Dedifferentiated amniotic fluid mesenchymal stem cell (primary cell): Measurements from ENCODE around the gene NELL1.

Experiments used
- DNase-seq: peaks from one replicate; pipeline ENCODE4 v3.0.0-alpha.2; 2016; ENCODE audit errors: extremely low spot score

NELL1 gene

DNA sequence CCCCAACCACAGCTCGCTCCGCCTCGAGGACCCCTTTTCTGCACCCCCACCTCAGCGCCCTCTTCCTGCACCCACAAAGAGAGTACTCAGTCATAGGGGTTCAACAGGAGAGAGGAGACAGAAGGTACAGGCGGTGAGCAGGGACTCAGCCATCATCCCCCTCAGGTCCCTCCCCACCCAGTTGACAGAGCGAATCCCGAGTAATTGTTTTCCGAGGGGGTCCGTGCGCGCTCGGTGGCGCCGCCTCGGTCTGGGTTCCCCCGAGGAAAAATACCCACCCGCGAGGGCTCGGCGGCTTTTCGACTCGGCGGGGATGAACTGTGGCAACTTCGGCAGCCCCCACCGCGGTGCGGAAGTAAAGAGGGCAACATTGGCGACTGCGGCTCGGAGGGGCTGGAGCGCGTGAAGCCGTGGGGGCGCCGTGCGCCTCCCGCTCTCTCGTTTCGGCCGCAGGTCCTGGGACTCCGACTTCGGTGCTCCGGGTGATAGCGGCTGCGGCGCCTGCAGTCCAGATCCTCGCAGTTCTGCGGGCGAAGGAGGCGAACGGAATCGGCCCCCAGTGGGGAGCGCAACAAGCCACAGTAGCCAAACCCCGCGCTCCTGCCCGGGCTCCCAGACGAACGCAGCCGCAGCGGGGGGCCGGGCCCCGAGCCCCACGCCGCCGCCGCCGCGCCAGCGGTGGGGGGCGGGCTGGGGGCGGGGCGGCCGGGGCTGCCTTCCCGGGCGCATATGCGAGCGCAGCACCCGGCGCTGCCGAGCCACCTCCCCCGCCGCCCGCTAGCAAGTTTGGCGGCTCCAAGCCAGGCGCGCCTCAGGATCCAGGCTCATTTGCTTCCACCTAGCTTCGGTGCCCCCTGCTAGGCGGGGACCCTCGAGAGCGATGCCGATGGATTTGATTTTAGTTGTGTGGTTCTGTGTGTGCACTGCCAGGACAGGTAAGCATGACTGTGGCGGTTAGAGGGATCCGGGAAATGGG is at the start of gene NELL1:
NELL1 (plus strand) TSS at position 743 of the 976 bp plus-strand sequence.
- DNase-seq, result no peak

DNA sequence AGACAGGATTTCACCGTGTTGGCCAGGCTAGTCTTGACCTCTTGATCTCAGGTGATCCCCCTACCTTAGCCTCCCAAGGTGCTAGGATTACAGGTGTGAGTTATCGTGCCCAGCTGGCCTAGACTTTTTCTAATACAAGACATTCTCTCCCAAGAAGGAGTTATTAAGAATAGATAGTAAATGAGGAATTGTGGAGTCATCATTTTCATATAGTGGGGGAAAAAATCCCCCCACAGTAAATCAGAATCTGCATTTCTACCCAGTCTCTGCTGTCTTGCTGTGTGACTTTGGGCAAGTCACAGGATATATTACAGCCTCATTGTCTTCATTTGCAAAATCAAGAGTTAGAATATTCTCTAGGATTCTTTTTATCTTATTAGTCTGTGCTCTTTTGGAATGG is 48.4 kb upstream of the NELL1 start:
- DNase-seq, result no peak

DNA sequence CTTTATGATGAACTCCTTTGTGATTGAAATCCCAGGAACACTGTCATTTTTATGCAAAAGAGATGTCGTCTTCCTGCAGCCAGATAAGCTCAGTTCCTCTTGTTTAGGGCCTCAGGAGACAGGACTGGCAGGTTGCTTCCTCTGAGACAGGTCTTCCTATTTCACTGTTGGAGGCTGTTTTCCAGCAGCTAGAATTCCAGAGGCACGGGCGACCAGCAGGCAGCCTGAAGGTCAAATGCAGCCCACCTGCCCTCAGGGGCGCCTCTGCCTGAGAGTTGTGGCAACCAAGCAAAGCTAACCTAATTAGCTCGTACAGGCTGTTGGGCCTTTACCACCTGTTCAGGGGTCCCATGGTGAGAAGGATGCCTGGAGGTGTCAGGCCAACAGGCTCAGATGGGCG is 47.7 kb upstream of the NELL1 start:
- no peak for DNase-seq

DNA sequence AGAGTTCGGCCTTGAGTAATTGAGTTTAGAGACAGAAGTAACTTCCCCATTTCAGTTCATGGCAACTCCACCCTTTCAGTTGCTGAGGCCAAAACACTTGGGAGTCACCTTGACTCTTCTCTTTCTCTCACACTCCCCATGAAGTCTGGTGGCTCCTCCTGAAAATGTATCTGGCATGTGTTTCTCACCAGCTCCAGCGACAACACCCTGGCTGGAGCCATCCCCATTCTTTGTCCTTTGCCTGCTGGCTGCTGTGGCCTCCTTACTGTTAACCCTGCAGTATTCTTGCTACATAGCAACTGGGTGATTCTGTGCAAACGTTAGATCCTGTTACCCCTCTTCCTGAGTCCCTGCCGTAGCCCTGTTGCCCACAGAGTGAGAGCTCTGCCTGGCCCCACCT is 46.1 kb upstream of the NELL1 start:
- no peak for DNase-seq

DNA sequence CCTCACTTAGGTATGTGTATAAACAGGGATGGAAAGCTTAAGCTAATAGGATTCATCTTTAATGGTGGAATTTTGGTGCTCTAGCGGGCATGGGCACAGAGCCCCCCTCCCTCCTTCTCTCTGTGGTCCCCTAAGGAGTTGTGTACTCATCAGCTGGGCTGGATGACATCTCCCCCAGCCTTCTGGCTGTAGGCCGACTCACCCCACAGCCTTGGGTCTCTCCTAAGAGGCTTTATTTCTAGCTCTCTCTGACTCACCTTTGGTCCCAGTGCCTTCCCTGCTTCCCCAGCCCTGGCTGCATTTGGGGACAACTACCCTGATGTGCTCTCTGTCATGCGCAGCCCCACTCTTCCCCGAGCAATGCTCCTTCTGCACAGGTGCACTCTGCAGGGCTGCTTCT is 43.1 kb upstream of the NELL1 start:
- DNase-seq, result no peak

DNA sequence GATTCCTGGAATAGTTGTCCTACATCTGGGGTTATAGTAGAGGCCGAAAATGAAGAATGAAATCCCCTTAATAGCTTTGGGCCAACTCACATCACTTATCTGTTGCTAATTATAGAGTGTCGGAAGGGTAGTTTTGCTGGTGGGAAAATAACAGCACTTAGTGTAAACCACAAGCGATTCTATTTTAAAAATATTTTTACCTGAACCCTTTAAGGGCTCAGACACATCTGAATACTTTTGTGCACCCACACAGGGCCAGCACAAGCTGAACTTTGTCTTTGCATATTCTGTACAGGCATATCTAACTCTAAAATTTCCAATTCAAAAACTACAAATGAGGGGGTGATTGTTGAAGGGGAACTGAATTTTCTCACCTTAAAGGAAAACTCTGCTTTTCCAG is 42.4 kb upstream of the NELL1 start:
- DNase-seq, result no peak

DNA sequence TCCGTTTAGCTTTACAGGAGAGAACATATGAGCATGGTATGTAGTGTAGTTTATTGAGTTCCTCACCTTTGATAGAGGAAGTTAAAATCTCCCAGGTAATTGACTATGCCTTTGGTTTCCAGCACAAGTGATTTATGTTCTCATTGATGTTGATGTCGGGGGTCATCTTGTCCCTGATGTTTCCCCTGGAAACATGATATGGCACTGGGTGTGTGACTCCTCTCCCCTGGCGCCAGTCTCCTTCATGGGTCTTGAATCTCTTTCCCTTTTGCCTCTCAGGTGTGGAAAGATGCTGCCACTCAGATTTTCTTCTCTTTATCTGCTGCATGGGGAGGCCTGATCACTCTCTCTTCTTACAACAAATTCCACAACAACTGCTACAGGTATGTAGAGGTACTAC is 41.7 kb upstream of the NELL1 start:
- no peak for DNase-seq

DNA sequence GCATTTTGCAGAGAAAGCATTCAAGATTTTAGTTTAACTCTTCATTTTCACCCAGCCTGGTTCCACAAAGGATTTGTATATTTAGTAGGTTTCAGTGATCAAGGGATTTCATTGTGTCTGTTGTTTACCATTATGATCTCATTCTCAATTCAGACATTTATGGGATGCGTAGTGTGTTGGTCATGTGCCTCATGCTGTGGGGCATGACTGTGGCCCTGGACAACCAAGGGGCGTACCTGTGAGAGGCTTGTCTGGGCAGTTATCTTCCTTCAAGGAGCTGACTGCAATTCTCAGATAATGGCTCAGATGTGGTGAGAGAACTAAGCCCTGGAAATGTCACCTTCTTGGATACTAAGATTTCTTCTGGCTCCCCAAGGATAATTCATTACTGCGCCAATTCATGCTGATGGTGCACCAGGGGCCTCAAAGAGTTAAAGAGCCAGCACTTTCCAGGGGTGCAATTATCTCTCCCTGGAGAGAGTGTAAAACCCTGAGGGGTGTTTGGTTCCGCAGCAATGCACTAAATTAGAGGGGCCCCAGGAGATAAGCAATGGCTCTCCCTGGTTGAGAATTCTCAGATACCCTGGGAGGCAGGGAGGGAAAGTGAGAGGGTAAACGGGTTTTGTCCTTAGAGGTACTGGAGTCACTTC is 37.7 kb upstream of the NELL1 start:
- DNase-seq, result no peak

DNA sequence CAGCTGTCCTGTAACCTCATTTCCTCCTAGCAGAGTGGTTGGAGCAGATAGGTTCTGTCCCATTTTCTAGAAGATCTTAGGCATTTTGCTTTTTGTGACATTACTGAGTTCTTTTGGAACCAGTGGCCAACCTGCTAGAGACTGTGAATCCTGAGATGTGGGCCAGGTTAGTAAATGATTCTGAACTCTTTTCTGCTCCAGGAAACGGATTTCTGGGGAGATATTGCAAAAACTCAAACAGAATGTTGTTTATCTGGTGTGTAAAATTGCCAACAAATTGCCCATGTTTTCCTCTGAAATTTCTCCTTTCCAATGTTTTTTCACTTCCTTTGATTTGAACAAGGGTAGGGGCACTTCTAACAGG is 37.2 kb upstream of the NELL1 start:
- no peak for DNase-seq

DNA sequence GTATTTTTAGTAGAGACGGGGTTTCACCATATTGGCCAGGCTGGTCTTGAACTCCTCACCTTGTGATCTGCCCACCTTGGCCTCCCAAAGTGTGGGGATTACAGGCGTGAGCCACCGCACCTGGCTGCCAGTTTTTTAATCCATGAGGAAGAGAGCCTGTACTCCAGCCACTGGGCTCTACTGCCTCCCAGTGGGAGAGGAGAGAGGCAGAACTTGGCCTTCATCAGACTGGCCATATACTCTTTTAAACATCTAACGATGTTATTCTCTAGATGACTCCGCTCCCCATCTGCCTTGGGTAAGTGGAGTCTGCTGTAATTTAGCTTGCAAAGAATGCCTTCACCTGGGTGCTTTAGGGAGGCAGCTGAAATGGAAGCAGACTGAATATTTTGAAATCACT is 35.3 kb upstream of the NELL1 start:
- DNase-seq, result no peak

DNA sequence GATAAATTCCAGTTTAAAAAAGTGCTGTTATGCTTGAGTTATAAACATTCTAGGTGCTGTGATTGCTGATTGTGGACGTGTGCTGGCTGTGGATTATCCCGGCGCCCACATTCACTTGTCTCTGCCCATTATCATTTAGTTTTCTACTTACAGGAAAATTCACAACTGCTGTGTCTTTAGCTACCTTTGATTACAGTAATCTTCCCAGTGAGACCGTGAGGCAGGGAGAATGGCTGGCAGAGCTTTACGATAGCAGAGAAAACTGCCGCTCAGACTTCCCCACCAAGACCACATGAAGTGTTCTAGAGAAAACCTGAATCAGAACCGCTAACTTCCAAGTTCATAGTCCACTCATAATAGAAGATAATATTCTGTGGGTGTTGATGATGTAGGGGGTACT is 34.6 kb upstream of the NELL1 start:
- DNase-seq, result no peak

DNA sequence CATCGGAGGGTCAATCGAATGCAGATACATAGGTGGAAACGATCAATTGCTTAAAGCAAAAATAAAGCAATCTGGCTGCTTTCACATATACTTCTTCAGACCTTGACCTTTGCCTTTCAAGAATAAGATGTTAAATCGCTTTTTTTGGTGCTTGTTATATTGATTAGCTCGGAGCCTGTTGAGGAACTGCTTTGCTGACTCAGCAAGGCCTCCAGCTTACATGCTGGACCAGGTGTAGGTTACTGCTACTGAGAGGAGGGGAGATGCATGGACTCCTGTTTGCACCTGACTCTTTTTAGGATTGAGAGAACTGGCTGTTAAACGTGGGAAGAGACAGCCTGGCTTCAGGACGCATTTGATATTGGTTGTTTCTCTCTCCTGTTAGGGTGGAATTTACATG is 31.3 kb upstream of the NELL1 start:
- DNase-seq, result no peak

DNA sequence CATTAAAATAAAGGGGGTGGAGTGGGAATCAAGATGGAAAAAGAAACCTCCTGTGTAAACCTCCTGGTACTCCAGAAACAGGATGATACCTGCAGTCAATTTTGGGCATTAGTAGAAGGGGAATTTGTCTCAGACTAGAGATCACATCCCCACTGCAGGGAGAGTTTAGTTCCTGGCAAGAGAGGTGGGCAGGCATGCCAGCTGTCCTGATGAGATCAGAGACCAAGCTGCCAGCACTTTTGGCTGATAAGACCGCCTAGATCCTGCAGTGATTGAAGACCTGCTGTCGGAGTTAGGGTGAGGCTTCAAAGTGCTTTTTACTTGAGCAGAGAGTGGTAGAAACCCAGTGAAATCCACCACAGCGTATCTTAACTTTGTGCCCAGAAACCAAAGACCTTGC is 29.7 kb upstream of the NELL1 start:
- DNase-seq, result no peak

DNA sequence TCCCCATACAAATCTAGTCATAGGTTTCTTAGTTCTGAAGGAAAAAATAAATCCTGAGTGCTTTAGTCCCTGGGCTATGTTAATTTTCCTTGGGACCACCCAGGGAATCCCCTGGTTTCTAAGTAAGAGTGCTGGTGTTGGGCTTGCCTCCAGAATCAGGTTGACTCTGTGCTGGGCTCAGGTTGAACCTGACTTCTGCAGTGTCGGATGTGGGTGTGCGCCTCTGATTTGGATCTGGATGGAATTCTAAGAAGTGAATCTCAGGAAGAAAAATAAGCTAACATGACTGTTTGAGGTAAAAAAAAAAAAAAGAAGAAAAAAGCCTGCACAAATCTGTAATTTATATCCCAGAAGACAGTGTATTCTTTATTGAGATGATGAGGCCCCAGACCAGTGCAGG is 29.0 kb upstream of the NELL1 start:
- DNase-seq, result no peak

DNA sequence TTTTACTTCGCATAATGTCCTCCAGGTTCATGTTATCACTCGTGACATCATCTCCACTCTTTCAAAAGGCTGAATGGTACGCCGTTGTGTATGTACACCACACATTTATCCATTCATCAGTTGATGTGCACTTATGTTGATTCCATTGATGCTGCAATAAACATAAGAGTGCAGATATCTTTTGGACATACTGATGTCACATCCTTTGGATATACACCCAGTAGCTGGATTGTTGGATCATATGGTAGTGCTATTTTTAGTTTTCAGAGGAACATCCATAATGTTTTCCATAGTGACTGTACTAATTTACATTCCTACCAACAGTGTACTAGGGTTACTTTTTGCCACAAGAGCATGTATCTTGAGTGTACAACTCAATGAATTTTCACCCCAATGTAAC is 25.0 kb upstream of the NELL1 start:
- no peak for DNase-seq

DNA sequence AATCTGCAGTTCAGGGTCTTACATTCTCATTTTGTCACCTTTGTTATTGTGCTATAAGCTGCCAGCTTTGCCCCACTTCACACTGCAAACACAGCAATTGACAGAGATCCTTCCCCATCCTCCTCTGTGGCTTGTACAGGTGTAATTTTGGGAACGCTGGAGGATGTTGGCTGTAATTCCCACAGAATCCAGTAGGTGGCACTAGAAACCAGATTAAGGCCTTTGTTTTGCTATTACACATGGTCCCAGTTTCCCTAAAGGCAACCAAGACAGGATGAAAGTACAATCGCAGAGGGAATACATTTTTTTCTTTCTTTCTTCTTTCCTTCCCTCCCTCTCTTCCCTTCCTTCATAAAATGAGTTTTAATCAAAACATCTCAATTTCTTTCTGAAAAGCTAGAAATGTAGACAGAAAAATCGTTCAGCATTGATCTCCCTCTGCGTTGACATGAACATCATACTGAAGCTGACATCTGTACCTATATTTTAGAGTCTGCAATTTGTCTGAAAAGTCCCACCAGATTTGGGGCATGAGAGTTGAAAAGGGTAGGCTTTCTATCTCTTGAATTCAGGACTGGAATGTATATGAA is 21.3 kb upstream of the NELL1 start:
- DNase-seq, result no peak

DNA sequence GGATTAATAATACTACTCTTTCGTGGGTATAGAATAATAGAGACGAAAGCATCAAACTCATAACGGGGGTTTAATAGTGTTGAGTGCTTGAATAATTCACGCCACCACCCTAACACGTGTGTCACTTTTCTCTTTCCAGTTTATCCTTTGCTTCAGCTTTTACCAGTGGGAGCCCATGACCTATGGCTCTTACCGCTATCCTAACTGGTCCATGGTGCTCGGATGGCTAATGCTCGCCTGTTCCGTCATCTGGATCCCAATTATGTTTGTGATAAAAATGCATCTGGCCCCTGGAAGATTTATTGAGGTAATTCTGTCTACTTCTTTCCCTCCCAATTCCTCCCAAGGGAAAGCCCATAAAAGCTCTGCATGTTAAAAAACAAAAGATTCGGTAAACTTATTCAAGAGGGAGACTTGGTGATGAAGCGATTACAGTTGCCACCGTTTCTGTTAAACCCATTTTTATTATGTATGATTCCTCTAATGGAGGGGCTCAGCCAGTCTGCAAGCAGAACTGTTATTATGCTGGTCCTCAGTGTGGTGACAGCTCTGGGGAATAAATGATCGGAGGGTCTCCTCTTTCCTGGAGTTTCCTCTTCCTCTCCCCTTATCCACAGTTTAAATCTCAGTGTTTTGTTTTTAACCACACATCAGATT is 17.1 kb upstream of the NELL1 start:
- DNase-seq, result no peak

DNA sequence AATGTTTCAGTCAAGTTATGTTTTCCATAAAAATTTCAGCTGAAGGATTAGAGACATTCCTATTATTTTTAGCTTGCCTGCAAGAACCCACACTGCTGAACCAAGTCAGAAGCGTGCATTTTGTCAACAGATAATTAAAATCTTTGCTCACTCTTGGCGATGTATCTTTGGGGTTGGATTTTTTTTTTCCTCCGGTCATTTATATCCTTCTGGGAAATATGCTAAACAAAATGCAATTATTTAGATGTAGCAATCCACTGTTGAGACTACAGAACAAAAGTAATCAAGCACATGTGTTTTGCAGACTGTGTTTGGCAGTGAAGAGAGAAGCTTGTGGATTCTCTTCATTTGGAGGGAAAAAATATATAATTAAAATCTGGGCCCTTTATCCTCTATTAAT is 15.3 kb upstream of the NELL1 start:
- no peak for DNase-seq

DNA sequence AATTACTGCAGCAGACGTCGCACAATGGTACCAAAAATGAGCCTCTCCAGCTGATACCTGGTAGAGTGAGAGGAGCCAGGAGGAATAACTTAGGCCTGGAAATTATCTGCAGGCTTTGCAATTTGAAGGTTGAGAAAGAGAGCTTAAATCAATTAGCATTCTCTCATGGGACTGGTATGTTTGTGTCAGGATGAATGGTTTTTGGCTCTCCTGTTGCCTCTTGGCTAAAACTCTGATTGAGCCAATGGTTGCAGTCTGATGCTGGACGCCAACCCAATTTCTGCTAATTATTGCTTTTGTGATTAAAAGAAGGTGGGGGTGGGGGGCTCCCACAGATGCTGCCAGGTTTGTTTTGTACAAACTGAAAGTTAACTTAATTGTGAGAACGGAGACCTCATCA is 12.5 kb upstream of the NELL1 start:
- DNase-seq, result no peak

DNA sequence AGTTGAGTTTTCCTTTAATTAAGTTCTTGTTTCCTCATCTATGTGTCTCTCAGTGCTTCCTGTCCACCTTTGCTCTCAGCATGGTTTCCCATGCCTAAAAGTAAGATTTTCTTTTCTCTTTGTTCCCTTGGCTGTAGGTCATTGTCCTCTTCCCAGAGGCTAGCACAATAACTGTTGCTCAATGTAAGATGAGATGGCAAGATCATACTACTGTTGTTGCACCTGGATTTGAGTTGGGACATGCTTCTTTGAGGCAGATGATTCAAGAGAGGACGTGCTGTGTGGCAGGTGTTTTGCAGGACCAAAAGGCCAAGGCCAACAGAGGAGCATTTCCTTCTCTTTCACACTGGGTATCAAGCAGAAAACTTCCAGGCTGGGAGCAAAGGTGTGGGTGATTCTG is 11.3 kb upstream of the NELL1 start:
- DNase-seq, result no peak

DNA sequence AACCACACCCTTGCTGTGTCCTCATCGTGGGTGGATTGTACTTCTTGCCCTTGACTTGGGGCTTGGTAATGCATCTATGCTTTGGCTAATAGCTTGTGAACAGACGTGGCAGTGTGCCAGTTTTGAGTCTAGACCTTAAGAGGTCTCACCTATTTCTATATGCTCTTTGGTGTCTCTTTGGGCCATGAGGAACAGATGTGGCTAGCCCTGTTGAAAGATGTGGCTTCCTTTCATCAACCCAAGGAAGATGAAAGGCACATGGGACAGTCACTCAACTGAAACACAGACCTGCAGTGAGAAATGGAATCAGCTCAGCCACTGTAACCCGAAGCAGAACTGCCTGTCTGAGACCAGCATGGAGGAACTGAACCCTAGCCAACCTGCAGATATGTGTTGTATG is 7.9 kb upstream of the NELL1 start:
- DNase-seq, result no peak

DNA sequence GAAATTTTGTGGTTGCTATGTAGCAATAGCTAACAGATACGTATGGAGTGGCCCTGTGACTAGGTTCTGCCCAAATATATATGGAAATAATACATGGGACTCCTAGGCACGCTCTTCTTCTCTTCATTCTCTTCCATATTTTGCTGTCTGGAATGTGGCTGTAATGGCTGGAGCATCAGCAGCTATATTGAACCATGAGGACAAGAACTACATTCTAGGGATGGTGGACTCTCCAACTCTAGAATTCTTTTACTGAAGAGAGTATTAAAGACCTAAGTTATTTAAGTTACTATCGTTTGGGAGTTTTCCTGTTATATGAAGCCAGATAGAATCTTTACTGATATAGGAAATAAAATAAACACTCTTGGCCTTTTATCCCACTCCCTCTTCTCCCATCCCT is 7.5 kb upstream of the NELL1 start:
- DNase-seq, result no peak
